Stomach (tissue), 9 donors: ENCODE data around the gene LHFPL3. TPM values are rescaled to one million over a fixed set of nuclear protein-coding genes. Genes with fewer than 3 reads are reported as not detected.

Source experiments
- DNase-seq, 2 donors: peaks; one replicate each; pipeline versions ENCODE4 v3.0.0 to v3.0.0-alpha.2; 2013 to 2019
- H3K27ac ChIP-seq, 5 donors: fragments of 200-600 bp in 4 of 5; sonication (generic) in 4 of 5; one replicate each; pipeline ENCODE4 v1.5.1; 2013 to 2019; ENCODE audit warnings: mild to moderate bottlenecking in 1 of 5, moderate library complexity in 1 of 5
- H3K27me3 ChIP-seq, 3 donors: fragments of 200-600 bp; sonication (generic); one replicate each; pipeline ENCODE4 v1.5.1; 2017 to 2019; ENCODE audit warnings: mixed run types in 1 of 3
- H3K36me3 ChIP-seq, 4 donors: fragments of 200-600 bp; sonication (generic); 1 replicate in 3 of 4; 2 replicates in 1 of 4; pipeline ENCODE4 v1.5.1; 2016 to 2019
- H3K4me1 ChIP-seq, 4 donors: fragments of 200-600 bp; sonication (generic); one replicate each; pipeline ENCODE4 v1.5.1; 2016 to 2019
- H3K4me3 ChIP-seq, 4 donors: fragments of 200-600 bp; sonication (generic) in 3 of 4; one replicate each; pipeline ENCODE4 v1.5.1; 2016 to 2019; ENCODE audit warnings: mild to moderate bottlenecking in 1 of 4
- H3K9me3 ChIP-seq, 4 donors: fragments of 200-600 bp; sonication (generic); one replicate each; pipeline ENCODE4 v1.5.1; 2016 to 2019
- CTCF ChIP-seq, 7 experiments: fragments of 450-650 bp in 4 of 7; fragments of 200-600 bp in 3 of 7; sonication (generic) in 3 of 7; IDR thresholded peaks; one replicate each; pipeline ENCODE4 v1.5.1; 2016 to 2019; ENCODE audit warnings: antibody characterized with exemption in 7 of 7, control low read depth in 2 of 7, mild to moderate bottlenecking in 1 of 7
- EP300 ChIP-seq: sonication (generic); formaldehyde crosslinking; IDR thresholded peaks from one replicate; pipeline ENCODE4 v1.6.1; 2017; ENCODE audit warnings: antibody characterized with exemption
- POLR2A ChIP-seq, 4 donors: fragments of 450-650 bp; IDR thresholded peaks; one replicate each; pipeline ENCODE4 v1.6.1; 2016; ENCODE audit warnings: antibody characterized with exemption in 4 of 4, control low read depth in 2 of 4, mild to moderate bottlenecking in 1 of 4, moderate library complexity in 1 of 4
- POLR2AphosphoS5 ChIP-seq, 3 donors: sonication (generic); formaldehyde crosslinking; IDR thresholded peaks; one replicate each; pipeline ENCODE4 v1.6.1; 2016; ENCODE audit warnings: antibody characterized with exemption in 3 of 3
- WGBS, 5 donors: extraction: QIAGEN DNeasy Blood & Tissue Kit in 3 of 5; methylation state at CpG; one replicate each; pipeline versions ENCODE4 v1.1.5 to v1.1.7; 2013 to 2018; 5-methylcytosine and 5-hydroxymethylcytosine counted together
- intact Hi-C: fragments of 100-400 bp; cut with DNase I; formaldehyde crosslinking; loops from one replicate; pipeline ENCODE4 v1.15.1; 2023; ENCODE audit warnings: low total_unique reads
- polyA plus RNA-seq, 3 donors: library from polyadenylated mRNA; stranded (reverse); fragments of 200-250 nt; gene quantifications; one replicate each; pipeline ENCODE4 v1.2.3, GENCODE V29; 2013
- total RNA-seq, 5 donors: library from RNA; depleted of rRNA; stranded (reverse); fragments of >200 nt; gene quantifications; one replicate each; pipeline versions ENCODE4 v1.1.0 to v1.2.3, GENCODE V29; 2014 to 2016
- donor health status: healthy with polysubstance abuse.
- donor health status: Bipolar disorder and iron deficiency.
- donor health status: healthy.

LHFPL3 gene
- total and polyA plus RNA-seq, 8 donors, result 0.55 TPM; not detected in 7

DNA sequence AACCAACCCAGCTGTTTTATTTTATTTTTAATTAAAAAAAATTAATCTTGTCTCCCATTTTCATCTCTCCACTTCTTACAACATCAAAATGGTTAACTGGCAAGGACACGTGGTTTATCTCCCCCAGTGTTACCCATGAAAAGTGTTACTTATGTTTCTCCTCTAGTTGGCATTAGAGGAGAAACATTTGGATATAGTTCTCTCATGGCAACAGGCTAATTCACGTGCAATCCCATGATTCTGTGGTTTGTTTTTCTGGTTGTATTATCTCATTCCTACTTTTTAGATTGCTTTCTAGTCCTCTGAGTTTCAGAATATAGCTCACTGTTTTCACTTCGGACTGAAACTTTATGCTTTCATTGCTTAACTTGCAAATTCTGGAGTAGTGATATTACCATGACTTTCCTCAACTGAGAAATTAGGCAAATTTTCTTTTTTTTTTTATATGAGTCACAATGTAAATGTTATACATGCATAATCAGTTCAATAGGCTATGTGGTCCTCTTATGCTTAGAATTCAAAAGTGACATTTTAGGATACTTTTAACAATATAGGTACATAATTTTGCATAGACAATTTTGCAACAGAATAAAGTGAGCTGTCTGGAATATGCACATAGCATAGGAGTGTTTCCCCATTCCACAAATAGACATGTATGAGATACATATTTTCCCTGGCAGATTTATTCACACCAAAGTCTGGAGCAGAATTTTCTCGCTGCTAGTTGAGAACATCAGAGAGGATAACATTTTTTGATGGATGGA lies 43.0 kb downstream of the LHFPL3 start:
- Histone ChIP-seq H3K27me3 (peaks cover 0 to 7% (median 0%) of the 10 kb centered on the region in 3 donors), H3K4me3 (no peak overlapping the region), H3K4me1 (no peaks in the 10 kb centered on the region), H3K9me3 (no peaks in the 10 kb centered on the region), H3K27ac (no peak overlapping the region), H3K36me3 (no peaks in the 10 kb centered on the region)
- intact Hi-C loops, result no loop called here
- TF ChIP-seq EP300, result no peak
- no peak for TF ChIP-seq CTCF (IDR thresholded peaks at IDR 0.05)
- no peak for TF ChIP-seq POLR2A (IDR thresholded peaks at IDR 0.05)
- no peak for DNase-seq
- 49 to 57% (median 51%) methylated on average over 4 of the region's 4 CpGs for WGBS, 5 donors

GRCh38 chr7:104371980-104372357 lies 43.6 kb downstream of the LHFPL3 start:
- H3K4me1 ChIP-seq, result no peaks in the 10 kb centered on the region
- H3K27ac ChIP-seq, result no peak overlapping the region
- H3K9me3 ChIP-seq, result no peaks in the 10 kb centered on the region
- intact Hi-C loops, result no loop called here
- TF ChIP-seq CTCF (IDR thresholded peaks at IDR 0.05) (no peak), POLR2AphosphoS5 (IDR thresholded peaks at IDR 0.05) (no peak), EP300 (no peak), POLR2A (IDR thresholded peaks at IDR 0.05) (no peak)
- no peak for DNase-seq
- 70 to 82% (median 77%) methylated on average over 5 of the region's 5 CpGs for WGBS, 5 donors
- H3K36me3 ChIP-seq, result no peaks in the 10 kb centered on the region
- H3K27me3 ChIP-seq, result peaks cover 0 to 7% (median 0%) of the 10 kb centered on the region in 3 donors
- no peak overlapping the region for H3K4me3 ChIP-seq

GRCh38 chr7:104382616-104383015 lies 54.2 kb downstream of the LHFPL3 start:
- 78 to 96% (median 96%) methylated on average over 4 of the region's 4 CpGs for WGBS, 5 donors

DNA sequence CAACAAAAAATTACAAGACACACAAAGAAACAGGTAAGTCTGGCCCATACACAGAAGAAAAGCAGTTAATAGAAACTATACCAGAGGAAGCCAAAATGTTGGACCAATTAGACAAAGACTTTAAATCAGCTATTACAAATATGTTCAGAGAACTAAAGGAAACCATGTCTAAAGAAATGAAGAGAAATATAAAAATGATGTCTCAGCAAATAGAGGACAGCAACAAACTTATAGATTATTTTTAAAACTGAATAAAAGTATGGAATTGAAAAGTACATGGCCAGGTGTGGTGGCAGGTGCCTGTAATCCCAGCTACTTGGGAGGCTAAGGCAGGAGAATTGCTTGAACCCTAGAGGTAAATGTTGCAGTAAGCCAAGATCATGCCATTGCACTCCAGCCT lies 58.5 kb downstream of the LHFPL3 start:
- H3K27ac ChIP-seq, result no peak overlapping the region
- H3K4me1 ChIP-seq, result no peaks in the 10 kb centered on the region
- TF ChIP-seq EP300, result no peak
- TF ChIP-seq POLR2AphosphoS5 (IDR thresholded peaks at IDR 0.05), result no peak
- no peak for TF ChIP-seq POLR2A (IDR thresholded peaks at IDR 0.05)
- no peak for TF ChIP-seq CTCF (IDR thresholded peaks at IDR 0.05)
- no peak overlapping the region for H3K4me3 ChIP-seq
- DNase-seq, result no peak
- intact Hi-C loops, result no loop called here
- peaks cover 0 to 25% (median 16%) of the 10 kb centered on the region in 4 donors for H3K9me3 ChIP-seq
- no peaks in the 10 kb centered on the region for H3K36me3 ChIP-seq
- H3K27me3 ChIP-seq, result no peaks in the 10 kb centered on the region

More at GRCh38 chr7:104382616-104383015, 54.2 kb downstream of the LHFPL3 start:
- Histone ChIP-seq H3K4me1 (no peaks in the 10 kb centered on the region), H3K9me3 (peaks cover 0 to 14% (median 11%) of the 10 kb centered on the region in 4 donors), H3K27ac (no peak overlapping the region), H3K4me3 (no peak overlapping the region), H3K27me3 (no peaks in the 10 kb centered on the region), H3K36me3 (no peaks in the 10 kb centered on the region)
- no peak for DNase-seq
- TF ChIP-seq POLR2AphosphoS5 (IDR thresholded peaks at IDR 0.05), result no peak
- no peak for TF ChIP-seq EP300
- no peak for TF ChIP-seq CTCF (IDR thresholded peaks at IDR 0.05)
- TF ChIP-seq POLR2A (IDR thresholded peaks at IDR 0.05), result no peak
- intact Hi-C loops, result no loop called here
